Erythroblast (primary cell): Measurements from ENCODE around the gene GPC5.

Experiments
- GATA1 ChIP-seq: IDR thresholded peaks from 2 replicates; pipeline ENCODE4 v1.6.1; 2011; ENCODE audit warnings: low read depth, mild to moderate bottlenecking, control low read depth, low read length, moderate library complexity
- POLR2A ChIP-seq: IDR thresholded peaks from 2 replicates; pipeline ENCODE4 v1.6.1; 2011; ENCODE audit warnings: mild to moderate bottlenecking, low read length

GRCh38 chr13:91417660-91418325 lies 19.4 kb downstream of the GPC5 start:
- TF ChIP-seq POLR2A (no peak), GATA1 (no peak)
